Measurements from ENCODE around the gene CPA2. TPM values are rescaled to one million over a fixed set of nuclear protein-coding genes. Genes with fewer than 3 reads are reported as not detected.
"Not testable (repeated sequence)": the region's sequence is repeated elsewhere in the genome, so short reads cannot be mapped to it uniquely, and the experiment has no call there.

CPA2 gene
- total RNA-seq, 1 donor from 2014 or later = 0.52 TPM

- H3K36me3 ChIP-seq (ENCODE audit: control insufficient read depth in 3 of 3, insufficient read depth in 3 of 3, low read length in 3 of 3); H3K9ac ChIP-seq (ENCODE audit: low read depth in 1 of 3, low read length in 3 of 3); H3K4me1 ChIP-seq (ENCODE audit: control insufficient read depth in 3 of 3, insufficient read depth in 3 of 3, low read length in 3 of 3); H3K4me3 ChIP-seq (ENCODE audit: low read length in 3 of 3); H3K27me3 ChIP-seq (ENCODE audit: control insufficient read depth in 3 of 3, insufficient read depth in 3 of 3, low read length in 3 of 3); H3K9me3 ChIP-seq (ENCODE audit: control insufficient read depth in 3 of 3, low read length in 3 of 3); H3K27ac ChIP-seq (ENCODE audit: low read depth, low read length): not testable (repeated sequence)
These were observed 17.8 kb upstream of the CPA2 start for GRCh38 chr7:130248842-130249241.

GRCh38 chr7:130249626-130250025 is 17.0 kb upstream of the CPA2 start:
- not testable (repeated sequence) for H3K27me3 ChIP-seq (ENCODE audit: control insufficient read depth in 3 of 3, insufficient read depth in 3 of 3, low read length in 3 of 3); H3K9me3 ChIP-seq (ENCODE audit: control insufficient read depth in 3 of 3, low read length in 3 of 3); H3K27ac ChIP-seq (ENCODE audit: low read depth, low read length); H3K36me3 ChIP-seq (ENCODE audit: control insufficient read depth in 3 of 3, insufficient read depth in 3 of 3, low read length in 3 of 3); H3K4me3 ChIP-seq (ENCODE audit: low read length in 3 of 3); H3K9ac ChIP-seq (ENCODE audit: low read depth in 1 of 3, low read length in 3 of 3); H3K4me1 ChIP-seq (ENCODE audit: control insufficient read depth in 3 of 3, insufficient read depth in 3 of 3, low read length in 3 of 3)

- Histone ChIP-seq H3K4me1 (ENCODE audit: control insufficient read depth in 3 of 3, insufficient read depth in 3 of 3, low read length in 3 of 3) (no peaks in the 10 kb centered on the region), H3K36me3 (ENCODE audit: control insufficient read depth in 3 of 3, insufficient read depth in 3 of 3, low read length in 3 of 3) (no peaks in the 10 kb centered on the region), H3K27ac (ENCODE audit: low read depth, low read length) (no peak overlapping the region), H3K9ac (ENCODE audit: low read depth in 1 of 3, low read length in 3 of 3) (no peak overlapping the region), H3K4me3 (ENCODE audit: low read length in 3 of 3) (no peak overlapping the region), H3K9me3 (ENCODE audit: control insufficient read depth in 3 of 3, low read length in 3 of 3) (peaks cover 0 to 10% (median 3%) of the 10 kb centered on the region in 3 donors), H3K27me3 (ENCODE audit: control insufficient read depth in 3 of 3, insufficient read depth in 3 of 3, low read length in 3 of 3) (no peaks in the 10 kb centered on the region)
These were observed 12.1 kb upstream of the CPA2 start for GRCh38 chr7:130254555-130254954.

- Histone ChIP-seq H3K36me3 (ENCODE audit: control insufficient read depth in 3 of 3, insufficient read depth in 3 of 3, low read length in 3 of 3) (no peaks in the 10 kb centered on the region), H3K4me3 (ENCODE audit: low read length in 3 of 3) (no peak overlapping the region), H3K4me1 (ENCODE audit: control insufficient read depth in 3 of 3, insufficient read depth in 3 of 3, low read length in 3 of 3) (no peaks in the 10 kb centered on the region), H3K27ac (ENCODE audit: low read depth, low read length) (no peak overlapping the region), H3K9ac (ENCODE audit: low read depth in 1 of 3, low read length in 3 of 3) (no peak overlapping the region), H3K27me3 (ENCODE audit: control insufficient read depth in 3 of 3, insufficient read depth in 3 of 3, low read length in 3 of 3) (no peaks in the 10 kb centered on the region), H3K9me3 (ENCODE audit: control insufficient read depth in 3 of 3, low read length in 3 of 3) (peaks cover 2 to 17% (median 3%) of the 10 kb centered on the region in 3 donors)
These were observed 10.0 kb upstream of the CPA2 start for GRCh38 chr7:130256704-130257103.

- Histone ChIP-seq H3K9me3 (ENCODE audit: control insufficient read depth in 3 of 3, low read length in 3 of 3) (peaks cover 2 to 17% (median 3%) of the 10 kb centered on the region in 3 donors), H3K27ac (ENCODE audit: low read depth, low read length) (no peak overlapping the region), H3K9ac (ENCODE audit: low read depth in 1 of 3, low read length in 3 of 3) (no peak overlapping the region), H3K4me3 (ENCODE audit: low read length in 3 of 3) (no peak overlapping the region), H3K4me1 (ENCODE audit: control insufficient read depth in 3 of 3, insufficient read depth in 3 of 3, low read length in 3 of 3) (no peaks in the 10 kb centered on the region), H3K36me3 (ENCODE audit: control insufficient read depth in 3 of 3, insufficient read depth in 3 of 3, low read length in 3 of 3) (no peaks in the 10 kb centered on the region), H3K27me3 (ENCODE audit: control insufficient read depth in 3 of 3, insufficient read depth in 3 of 3, low read length in 3 of 3) (no peaks in the 10 kb centered on the region)
These were observed 8.1 kb upstream of the CPA2 start for GRCh38 chr7:130258494-130259078.

GRCh38 chr7:130262448-130262847 is 4.2 kb upstream of the CPA2 start:
- Histone ChIP-seq H3K9me3 (ENCODE audit: control insufficient read depth in 3 of 3, low read length in 3 of 3) (peaks cover 0 to 12% (median 2%) of the 10 kb centered on the region in 3 donors), H3K9ac (ENCODE audit: low read depth in 1 of 3, low read length in 3 of 3) (no peak overlapping the region), H3K4me1 (ENCODE audit: control insufficient read depth in 3 of 3, insufficient read depth in 3 of 3, low read length in 3 of 3) (no peaks in the 10 kb centered on the region), H3K36me3 (ENCODE audit: control insufficient read depth in 3 of 3, insufficient read depth in 3 of 3, low read length in 3 of 3) (no peaks in the 10 kb centered on the region), H3K27ac (ENCODE audit: low read depth, low read length) (no peak overlapping the region), H3K27me3 (ENCODE audit: control insufficient read depth in 3 of 3, insufficient read depth in 3 of 3, low read length in 3 of 3) (no peaks in the 10 kb centered on the region), H3K4me3 (ENCODE audit: low read length in 3 of 3) (no peak overlapping the region)

- no peaks in the 10 kb centered on the region for H3K4me1 ChIP-seq (ENCODE audit: control insufficient read depth in 3 of 3, insufficient read depth in 3 of 3, low read length in 3 of 3)
- no peaks in the 10 kb centered on the region for H3K36me3 ChIP-seq (ENCODE audit: control insufficient read depth in 3 of 3, insufficient read depth in 3 of 3, low read length in 3 of 3)
- H3K9me3 ChIP-seq (ENCODE audit: control insufficient read depth in 3 of 3, low read length in 3 of 3) = peaks cover 0 to 12% (median 2%) of the 10 kb centered on the region in 3 donors
- no peak overlapping the region for H3K27ac ChIP-seq (ENCODE audit: low read depth, low read length)
- H3K9ac ChIP-seq (ENCODE audit: low read depth in 1 of 3, low read length in 3 of 3) = no peak overlapping the region
- H3K27me3 ChIP-seq (ENCODE audit: control insufficient read depth in 3 of 3, insufficient read depth in 3 of 3, low read length in 3 of 3) = no peaks in the 10 kb centered on the region
- H3K4me3 ChIP-seq (ENCODE audit: low read length in 3 of 3) = no peak overlapping the region
These were observed 3.5 kb upstream of the CPA2 start for GRCh38 chr7:130263130-130263529.

- Histone ChIP-seq H3K9ac (ENCODE audit: low read depth in 1 of 3, low read length in 3 of 3) (no peak overlapping the region), H3K36me3 (ENCODE audit: control insufficient read depth in 3 of 3, insufficient read depth in 3 of 3, low read length in 3 of 3) (no peaks in the 10 kb centered on the region), H3K27me3 (ENCODE audit: control insufficient read depth in 3 of 3, insufficient read depth in 3 of 3, low read length in 3 of 3) (peaks cover 0 to 6% (median 0%) of the 10 kb centered on the region in 3 donors), H3K4me1 (ENCODE audit: control insufficient read depth in 3 of 3, insufficient read depth in 3 of 3, low read length in 3 of 3) (peaks cover 0 to 4% (median 0%) of the 10 kb centered on the region in 3 donors), H3K27ac (ENCODE audit: low read depth, low read length) (no peak overlapping the region), H3K4me3 (ENCODE audit: low read length in 3 of 3) (no peak overlapping the region), H3K9me3 (ENCODE audit: control insufficient read depth in 3 of 3, low read length in 3 of 3) (no peaks in the 10 kb centered on the region)
These were observed 278 bp downstream of the CPA2 start for GRCh38 chr7:130266961-130267321.

- H3K4me3 ChIP-seq (ENCODE audit: low read length in 3 of 3) = no peak overlapping the region
- no peaks in the 10 kb centered on the region for H3K36me3 ChIP-seq (ENCODE audit: control insufficient read depth in 3 of 3, insufficient read depth in 3 of 3, low read length in 3 of 3)
- H3K9me3 ChIP-seq (ENCODE audit: control insufficient read depth in 3 of 3, low read length in 3 of 3) = no peaks in the 10 kb centered on the region
- peaks cover 4 to 12% (median 9%) of the 10 kb centered on the region in 3 donors for H3K4me1 ChIP-seq (ENCODE audit: control insufficient read depth in 3 of 3, insufficient read depth in 3 of 3, low read length in 3 of 3)
- H3K27ac ChIP-seq (ENCODE audit: low read depth, low read length) = no peak overlapping the region
- no peak overlapping the region for H3K9ac ChIP-seq (ENCODE audit: low read depth in 1 of 3, low read length in 3 of 3)
- peaks cover 0 to 15% (median 6%) of the 10 kb centered on the region in 3 donors for H3K27me3 ChIP-seq (ENCODE audit: control insufficient read depth in 3 of 3, insufficient read depth in 3 of 3, low read length in 3 of 3)
These were observed 2.0 kb downstream of the CPA2 start for GRCh38 chr7:130268463-130269317.

GRCh38 chr7:130269318-130269694 is 2.6 kb downstream of the CPA2 start:
- H3K9ac ChIP-seq (ENCODE audit: low read depth in 1 of 3, low read length in 3 of 3) = no peak overlapping the region
- H3K36me3 ChIP-seq (ENCODE audit: control insufficient read depth in 3 of 3, insufficient read depth in 3 of 3, low read length in 3 of 3) = no peaks in the 10 kb centered on the region
- no peak overlapping the region for H3K27ac ChIP-seq (ENCODE audit: low read depth, low read length)
- peaks cover 0 to 17% (median 10%) of the 10 kb centered on the region in 3 donors for H3K27me3 ChIP-seq (ENCODE audit: control insufficient read depth in 3 of 3, insufficient read depth in 3 of 3, low read length in 3 of 3)
- H3K9me3 ChIP-seq (ENCODE audit: control insufficient read depth in 3 of 3, low read length in 3 of 3) = no peaks in the 10 kb centered on the region
- H3K4me3 ChIP-seq (ENCODE audit: low read length in 3 of 3) = no peak overlapping the region
- peaks cover 4 to 16% (median 9%) of the 10 kb centered on the region in 3 donors for H3K4me1 ChIP-seq (ENCODE audit: control insufficient read depth in 3 of 3, insufficient read depth in 3 of 3, low read length in 3 of 3)

All from skeletal muscle tissue (tissue), 4 donors.